GM12878 (cell line): Measurements from ENCODE around the gene LY6G5C.

Source experiments
- ZBTB33 ChIP-seq: fragments of 450-650 bp; IDR thresholded peaks from 2 replicates; pipeline ENCODE4 v1.6.1; 2017; ENCODE audit warnings: mild to moderate bottlenecking
- TF ChIP-seq, protein P1 (sequence below), 3 experiments: IDR thresholded peaks in 2 of 3; conservative IDR thresholded peaks in 1 of 3; 2 replicates each; pipeline ENCODE4 v1.5.1; 2011; ENCODE audit warnings: low read depth in 3 of 3, low read length in 3 of 3, mild to moderate bottlenecking in 3 of 3, control low read depth in 2 of 3, moderate library complexity in 2 of 3, inconsistent platforms in 1 of 3, mixed read lengths in 1 of 3; ENCODE audit not compliant: control insufficient read depth in 2 of 3, insufficient read depth in 1 of 3; ENCODE audit errors: extremely low read depth in 1 of 3

DNA sequence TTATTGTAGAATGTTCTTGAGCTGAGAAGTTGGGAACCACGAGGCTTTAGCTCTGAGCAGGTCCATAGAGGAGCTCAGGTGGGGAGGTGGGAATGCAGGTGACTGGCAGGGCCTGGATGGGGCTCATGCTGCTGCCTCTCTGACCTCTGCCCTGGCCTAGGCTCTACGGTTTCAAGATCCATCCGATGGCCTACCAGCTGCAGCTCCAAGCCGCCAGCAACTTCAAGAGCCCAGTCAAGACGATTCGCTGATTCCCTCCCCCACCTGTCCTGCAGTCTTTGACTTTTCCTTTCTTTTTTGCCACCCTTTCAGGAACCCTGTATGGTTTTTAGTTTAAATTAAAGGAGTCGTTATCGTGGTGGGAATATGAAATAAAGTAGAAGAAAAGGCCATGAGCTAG lies 11.2 kb downstream of the LY6G5C start, which contains the start of gene LY6G5B:
- no peak for TF ChIP-seq ZBTB33
- TF ChIP-seq, protein P1, sequence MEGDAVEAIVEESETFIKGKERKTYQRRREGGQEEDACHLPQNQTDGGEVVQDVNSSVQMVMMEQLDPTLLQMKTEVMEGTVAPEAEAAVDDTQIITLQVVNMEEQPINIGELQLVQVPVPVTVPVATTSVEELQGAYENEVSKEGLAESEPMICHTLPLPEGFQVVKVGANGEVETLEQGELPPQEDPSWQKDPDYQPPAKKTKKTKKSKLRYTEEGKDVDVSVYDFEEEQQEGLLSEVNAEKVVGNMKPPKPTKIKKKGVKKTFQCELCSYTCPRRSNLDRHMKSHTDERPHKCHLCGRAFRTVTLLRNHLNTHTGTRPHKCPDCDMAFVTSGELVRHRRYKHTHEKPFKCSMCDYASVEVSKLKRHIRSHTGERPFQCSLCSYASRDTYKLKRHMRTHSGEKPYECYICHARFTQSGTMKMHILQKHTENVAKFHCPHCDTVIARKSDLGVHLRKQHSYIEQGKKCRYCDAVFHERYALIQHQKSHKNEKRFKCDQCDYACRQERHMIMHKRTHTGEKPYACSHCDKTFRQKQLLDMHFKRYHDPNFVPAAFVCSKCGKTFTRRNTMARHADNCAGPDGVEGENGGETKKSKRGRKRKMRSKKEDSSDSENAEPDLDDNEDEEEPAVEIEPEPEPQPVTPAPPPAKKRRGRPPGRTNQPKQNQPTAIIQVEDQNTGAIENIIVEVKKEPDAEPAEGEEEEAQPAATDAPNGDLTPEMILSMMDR (IDR thresholded peaks at IDR 0.05 in 2 of 3, conservative IDR thresholded peaks at IDR 0.05 in 1 of 3; ENCODE audit: control insufficient read depth in 2 of 3, extremely low read depth in 1 of 3, insufficient read depth in 1 of 3, low read depth in 3 of 3, low read length in 3 of 3) = no peak
